BJ (cell line): ENCODE data around the gene EPHA4. TPM values are rescaled to one million over a fixed set of nuclear protein-coding genes. Genes with fewer than 3 reads are reported as not detected.

ENCODE experiments used
- CTCF ChIA-PET: fragments of 350-600 bp; formaldehyde crosslinking; extraction: SDS; loops from one replicate; lab custom pipeline; 2021; ENCODE audit warnings: antibody characterized with exemption, inconsistent platforms; lab: Yijun Ruan, JAX
- POLR2A ChIA-PET: fragments of 300-600 bp; sonication (Branson Sonifier 250); formaldehyde crosslinking; extraction: SDS; loops from one replicate; lab custom pipeline; 2021; ENCODE audit warnings: antibody characterized with exemption; lab: Charles Lee
- DNase-seq: peaks from one replicate; pipeline ENCODE4 v3.0.0-alpha.2; 2011; ENCODE audit warnings: low read depth
- H3K27me3 ChIP-seq: 2 replicates; pipeline ENCODE4 v1.6.0; 2011; ENCODE audit warnings: low read length; ENCODE audit not compliant: control insufficient read depth, insufficient read depth
- H3K36me3 ChIP-seq: 2 replicates; pipeline ENCODE4 v1.5.1; 2011; ENCODE audit warnings: low read length; ENCODE audit not compliant: control insufficient read depth, insufficient read depth
- H3K4me3 ChIP-seq: 2 replicates; pipeline ENCODE4 v1.5.1; 2011; ENCODE audit warnings: low read depth, mild to moderate bottlenecking, control low read depth, low read length
- polyA plus RNA-seq: library from polyadenylated mRNA; depleted of rRNA; stranded (reverse); fragments of >200 nt; gene quantifications from 2 replicates; pipeline ENCODE4 v1.2.3, GENCODE V29; 2011
- TF ChIP-seq, protein P1 (sequence below): IDR thresholded peaks from 2 replicates; pipeline ENCODE4 v1.5.1; 2011; ENCODE audit warnings: low read depth, mild to moderate bottlenecking, control low read depth, inconsistent platforms, low read length, moderate library complexity; ENCODE audit not compliant: insufficient read depth

EPHA4 gene
- polyA plus RNA-seq, 1 experiment = 63.2 TPM

DNA sequence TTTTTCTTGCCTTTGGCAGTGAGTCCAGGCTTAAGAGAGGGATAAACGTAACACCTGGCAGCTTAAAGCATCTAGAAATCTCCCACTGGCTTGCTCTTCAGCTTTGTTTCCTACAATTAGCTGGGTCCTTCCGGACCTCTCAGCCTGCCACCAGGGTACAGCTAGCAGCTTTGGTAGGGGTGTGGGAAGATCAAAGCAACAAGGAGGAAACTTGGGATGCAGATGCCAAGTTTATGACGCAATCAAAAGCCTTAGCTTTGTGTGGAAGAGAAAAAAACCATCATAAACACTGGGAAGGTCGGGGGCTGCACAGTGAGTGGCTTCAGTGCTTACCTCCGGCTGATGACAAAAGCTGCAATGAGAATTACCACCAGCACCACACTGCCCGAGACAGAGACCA is 116.9 kb downstream of the EPHA4 start:
- ChIA-PET CTCF (no interaction called here), POLR2A (no interaction called here)
- TF ChIP-seq, protein P1, sequence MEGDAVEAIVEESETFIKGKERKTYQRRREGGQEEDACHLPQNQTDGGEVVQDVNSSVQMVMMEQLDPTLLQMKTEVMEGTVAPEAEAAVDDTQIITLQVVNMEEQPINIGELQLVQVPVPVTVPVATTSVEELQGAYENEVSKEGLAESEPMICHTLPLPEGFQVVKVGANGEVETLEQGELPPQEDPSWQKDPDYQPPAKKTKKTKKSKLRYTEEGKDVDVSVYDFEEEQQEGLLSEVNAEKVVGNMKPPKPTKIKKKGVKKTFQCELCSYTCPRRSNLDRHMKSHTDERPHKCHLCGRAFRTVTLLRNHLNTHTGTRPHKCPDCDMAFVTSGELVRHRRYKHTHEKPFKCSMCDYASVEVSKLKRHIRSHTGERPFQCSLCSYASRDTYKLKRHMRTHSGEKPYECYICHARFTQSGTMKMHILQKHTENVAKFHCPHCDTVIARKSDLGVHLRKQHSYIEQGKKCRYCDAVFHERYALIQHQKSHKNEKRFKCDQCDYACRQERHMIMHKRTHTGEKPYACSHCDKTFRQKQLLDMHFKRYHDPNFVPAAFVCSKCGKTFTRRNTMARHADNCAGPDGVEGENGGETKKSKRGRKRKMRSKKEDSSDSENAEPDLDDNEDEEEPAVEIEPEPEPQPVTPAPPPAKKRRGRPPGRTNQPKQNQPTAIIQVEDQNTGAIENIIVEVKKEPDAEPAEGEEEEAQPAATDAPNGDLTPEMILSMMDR = no peak
- H3K4me3 ChIP-seq = no peak overlapping the region
- no peak for DNase-seq
- H3K27me3 ChIP-seq = no peaks in the 10 kb centered on the region
- peaks cover 11% of the 10 kb centered on the region for H3K36me3 ChIP-seq

DNA sequence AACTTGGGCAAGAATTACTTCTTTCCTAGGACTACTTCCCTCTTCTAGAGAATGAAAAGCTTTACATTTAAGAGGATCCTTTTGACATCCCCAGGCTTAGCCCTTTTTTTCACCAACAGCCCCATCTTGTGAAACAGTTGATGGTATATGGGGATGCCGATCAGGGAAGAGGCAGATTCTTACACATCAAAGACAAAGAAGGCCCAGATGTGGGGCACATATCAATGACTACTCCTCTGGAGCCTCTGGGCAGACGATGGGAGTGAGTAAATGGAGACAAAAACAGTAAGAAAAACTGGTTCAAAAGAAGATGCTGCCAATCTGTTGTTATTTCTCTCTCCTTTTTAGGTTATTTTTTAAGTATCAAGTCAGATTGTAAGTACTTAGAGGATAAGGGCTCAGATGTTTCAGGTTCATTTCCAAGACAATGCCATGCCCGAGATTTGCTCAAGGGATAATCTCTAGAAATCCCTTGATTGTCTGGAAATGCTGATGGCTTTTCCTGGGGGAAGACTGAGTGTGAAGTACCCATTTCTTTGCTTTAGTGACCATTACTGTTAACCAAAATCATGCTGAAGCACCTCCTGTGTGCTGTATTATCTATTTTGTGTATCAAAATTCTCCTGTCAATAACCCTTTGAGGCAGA is 117.5 kb downstream of the EPHA4 start:
- ChIA-PET CTCF (no interaction called here), POLR2A (no interaction called here)
- TF ChIP-seq, protein P1 = no peak
- no peak for DNase-seq
- no peaks in the 10 kb centered on the region for H3K27me3 ChIP-seq
- no peak overlapping the region for H3K4me3 ChIP-seq
- peaks cover 11% of the 10 kb centered on the region for H3K36me3 ChIP-seq

DNA sequence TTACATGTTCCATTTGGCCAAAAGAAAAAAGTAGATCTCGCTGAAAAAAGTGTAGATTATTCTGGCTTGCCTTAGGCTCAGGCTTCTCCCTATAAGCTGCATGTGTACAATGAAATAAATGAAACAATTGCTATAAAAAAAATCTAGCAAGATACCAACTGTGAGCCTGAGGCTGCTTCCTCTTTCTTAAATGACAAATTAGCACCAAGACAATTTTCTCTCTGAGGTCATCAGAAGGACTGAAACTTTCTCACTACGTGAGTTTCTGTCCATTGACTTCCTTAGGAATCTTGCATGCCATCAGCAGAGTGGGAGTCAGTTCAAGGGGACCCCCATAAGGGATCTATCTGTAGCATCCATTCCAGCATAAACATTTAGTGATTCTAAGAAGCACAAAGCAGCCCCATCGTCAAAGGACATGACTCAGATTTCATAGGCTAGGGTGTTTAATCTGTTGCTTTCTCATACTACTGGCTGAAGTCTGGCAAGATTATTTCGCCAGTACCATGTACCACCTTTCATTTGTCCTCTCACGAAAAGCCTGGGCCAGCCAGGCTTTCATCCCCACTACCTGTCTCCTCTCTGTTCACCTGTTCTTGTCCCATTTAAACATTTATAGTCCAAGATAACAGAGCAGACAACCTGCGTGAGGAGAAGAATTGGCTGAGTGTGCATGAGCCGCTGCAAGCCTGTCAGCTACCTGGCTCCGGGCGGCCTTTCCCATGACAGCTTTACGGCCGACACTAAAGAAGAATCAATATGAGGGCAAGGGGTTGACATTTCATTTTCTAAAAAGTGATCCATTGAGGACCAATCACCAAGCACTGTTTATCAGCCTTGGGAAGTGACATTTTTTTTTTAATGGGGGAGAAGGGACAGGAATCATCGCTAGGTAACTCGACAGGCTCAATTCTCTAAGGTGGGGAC is 120.0 kb downstream of the EPHA4 start:
- ChIA-PET POLR2A (no interaction called here), CTCF (no interaction called here)
- Histone ChIP-seq H3K36me3 (peaks cover 9% of the 10 kb centered on the region), H3K27me3 (no peaks in the 10 kb centered on the region), H3K4me3 (no peak overlapping the region)
- TF ChIP-seq, protein P1 = no peak
- DNase-seq = no peak

DNA sequence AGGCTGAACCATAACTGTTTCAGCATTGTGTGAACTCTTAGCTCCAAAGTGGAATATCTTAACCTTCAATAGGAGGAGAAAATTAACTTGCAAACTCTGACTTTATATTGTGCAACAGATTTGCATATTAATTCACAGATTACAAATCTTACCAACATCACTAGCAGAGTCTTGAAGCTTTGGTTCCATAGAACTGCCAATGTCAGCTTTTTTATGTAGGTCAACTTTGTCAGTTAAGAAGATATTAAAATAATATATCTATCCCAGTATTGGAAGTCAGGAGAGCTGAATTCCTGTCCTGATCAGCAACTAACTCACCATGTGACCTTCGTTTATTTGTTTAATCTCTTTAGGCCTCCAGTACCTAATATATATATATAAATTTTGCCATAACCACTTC is 121.8 kb downstream of the EPHA4 start:
- CTCF ChIA-PET = no interaction called here
- no peak for DNase-seq
- POLR2A ChIA-PET = no interaction called here
- H3K4me3 ChIP-seq = no peak overlapping the region
- TF ChIP-seq, protein P1 = no peak
- no peaks in the 10 kb centered on the region for H3K27me3 ChIP-seq
- peaks cover 7% of the 10 kb centered on the region for H3K36me3 ChIP-seq

DNA sequence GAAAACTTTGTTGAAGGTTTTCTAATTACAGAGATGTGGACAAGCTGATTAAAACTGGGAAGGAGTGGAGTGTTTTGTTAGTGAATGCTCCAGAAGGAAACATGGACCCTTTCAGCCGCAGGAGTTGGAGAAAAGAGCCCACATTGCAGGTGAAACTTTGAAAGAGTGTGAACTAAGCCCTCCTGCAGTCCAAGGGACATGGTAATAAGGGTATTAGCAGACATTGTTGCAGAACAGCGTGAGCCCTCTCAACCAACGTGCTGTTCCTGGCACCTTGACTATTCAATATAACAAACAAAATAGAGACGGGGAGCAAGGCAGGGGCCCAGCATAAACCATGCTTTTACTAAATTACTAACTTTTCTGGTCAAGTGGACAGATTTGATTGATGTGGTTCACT is 122.7 kb downstream of the EPHA4 start:
- no peak for DNase-seq
- TF ChIP-seq, protein P1 = no peak
- H3K36me3 ChIP-seq = peaks cover 6% of the 10 kb centered on the region
- POLR2A ChIA-PET = no interaction called here
- H3K4me3 ChIP-seq = no peak overlapping the region
- H3K27me3 ChIP-seq = no peaks in the 10 kb centered on the region
- CTCF ChIA-PET = no interaction called here
